ENCODE measurements around the gene STX5. TPM values are rescaled to one million over a fixed set of nuclear protein-coding genes. Genes with fewer than 3 reads are reported as not detected.

The STX5 gene
- total and polyA plus RNA-seq, 9 of the 15 experiments (the other 6 are each of a cell fraction or from before 2014, with no cell fraction given) = 2.8 to 28.6 (median 23.7) TPM

DNA sequence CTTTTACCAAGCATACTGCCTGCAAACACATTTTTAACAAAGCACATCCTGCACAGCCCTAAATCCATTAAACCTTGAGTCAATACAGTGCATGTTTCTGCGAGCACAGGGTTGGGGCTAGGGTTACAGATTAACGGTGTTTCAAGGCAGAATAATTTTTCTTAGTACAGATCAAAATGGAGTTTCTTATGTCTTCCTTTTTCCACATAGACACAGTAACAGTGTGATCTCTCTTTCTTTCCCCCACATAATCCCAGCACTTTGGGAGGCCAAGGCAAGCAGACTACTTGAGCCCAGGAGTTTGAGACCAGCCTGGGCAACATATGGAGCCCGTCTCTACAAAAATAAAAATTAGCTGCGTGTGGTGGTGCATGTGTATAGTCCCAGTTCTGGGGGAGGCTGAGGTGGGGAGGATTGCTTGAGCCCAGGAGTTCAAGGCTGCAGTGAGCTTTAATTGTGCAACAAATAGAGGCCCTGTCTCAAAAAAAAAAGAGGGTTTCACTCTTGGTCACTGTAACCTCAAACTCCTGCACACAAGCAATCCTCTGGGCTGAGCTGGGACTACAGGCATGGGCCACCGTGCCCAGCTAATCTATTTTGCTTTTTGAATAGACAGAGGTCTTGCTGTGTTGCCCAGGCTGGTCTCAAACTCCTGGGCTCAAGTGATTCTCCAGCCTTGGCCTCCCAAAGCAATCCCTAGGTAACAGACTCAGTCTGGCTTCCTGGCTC lies 29.1 kb upstream of the STX5 start (continued):
- TF ChIP-seq, protein P1, sequence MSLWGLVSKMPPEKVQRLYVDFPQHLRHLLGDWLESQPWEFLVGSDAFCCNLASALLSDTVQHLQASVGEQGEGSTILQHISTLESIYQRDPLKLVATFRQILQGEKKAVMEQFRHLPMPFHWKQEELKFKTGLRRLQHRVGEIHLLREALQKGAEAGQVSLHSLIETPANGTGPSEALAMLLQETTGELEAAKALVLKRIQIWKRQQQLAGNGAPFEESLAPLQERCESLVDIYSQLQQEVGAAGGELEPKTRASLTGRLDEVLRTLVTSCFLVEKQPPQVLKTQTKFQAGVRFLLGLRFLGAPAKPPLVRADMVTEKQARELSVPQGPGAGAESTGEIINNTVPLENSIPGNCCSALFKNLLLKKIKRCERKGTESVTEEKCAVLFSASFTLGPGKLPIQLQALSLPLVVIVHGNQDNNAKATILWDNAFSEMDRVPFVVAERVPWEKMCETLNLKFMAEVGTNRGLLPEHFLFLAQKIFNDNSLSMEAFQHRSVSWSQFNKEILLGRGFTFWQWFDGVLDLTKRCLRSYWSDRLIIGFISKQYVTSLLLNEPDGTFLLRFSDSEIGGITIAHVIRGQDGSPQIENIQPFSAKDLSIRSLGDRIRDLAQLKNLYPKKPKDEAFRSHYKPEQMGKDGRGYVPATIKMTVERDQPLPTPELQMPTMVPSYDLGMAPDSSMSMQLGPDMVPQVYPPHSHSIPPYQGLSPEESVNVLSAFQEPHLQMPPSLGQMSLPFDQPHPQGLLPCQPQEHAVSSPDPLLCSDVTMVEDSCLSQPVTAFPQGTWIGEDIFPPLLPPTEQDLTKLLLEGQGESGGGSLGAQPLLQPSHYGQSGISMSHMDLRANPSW (CRISPR knock-in tag; IDR thresholded peaks at IDR 0.05) = no peak
- TF ChIP-seq, protein P2, sequence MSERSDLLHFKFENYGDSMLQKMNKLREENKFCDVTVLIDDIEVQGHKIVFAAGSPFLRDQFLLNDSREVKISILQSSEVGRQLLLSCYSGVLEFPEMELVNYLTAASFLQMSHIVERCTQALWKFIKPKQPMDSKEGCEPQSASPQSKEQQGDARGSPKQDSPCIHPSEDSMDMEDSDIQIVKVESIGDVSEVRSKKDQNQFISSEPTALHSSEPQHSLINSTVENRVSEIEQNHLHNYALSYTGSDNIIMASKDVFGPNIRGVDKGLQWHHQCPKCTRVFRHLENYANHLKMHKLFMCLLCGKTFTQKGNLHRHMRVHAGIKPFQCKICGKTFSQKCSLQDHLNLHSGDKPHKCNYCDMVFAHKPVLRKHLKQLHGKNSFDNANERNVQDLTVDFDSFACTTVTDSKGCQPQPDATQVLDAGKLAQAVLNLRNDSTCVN (CRISPR knock-in tag; IDR thresholded peaks at IDR 0.05) = no peak
- TF ChIP-seq, protein P3, sequence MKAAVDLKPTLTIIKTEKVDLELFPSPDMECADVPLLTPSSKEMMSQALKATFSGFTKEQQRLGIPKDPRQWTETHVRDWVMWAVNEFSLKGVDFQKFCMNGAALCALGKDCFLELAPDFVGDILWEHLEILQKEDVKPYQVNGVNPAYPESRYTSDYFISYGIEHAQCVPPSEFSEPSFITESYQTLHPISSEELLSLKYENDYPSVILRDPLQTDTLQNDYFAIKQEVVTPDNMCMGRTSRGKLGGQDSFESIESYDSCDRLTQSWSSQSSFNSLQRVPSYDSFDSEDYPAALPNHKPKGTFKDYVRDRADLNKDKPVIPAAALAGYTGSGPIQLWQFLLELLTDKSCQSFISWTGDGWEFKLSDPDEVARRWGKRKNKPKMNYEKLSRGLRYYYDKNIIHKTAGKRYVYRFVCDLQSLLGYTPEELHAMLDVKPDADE (conservative IDR thresholded peaks at IDR 0.05; ENCODE audit: control insufficient read depth, low read depth, low read length) = no peak
- TF ChIP-seq FOSL1 (tag; conservative IDR thresholded peaks at IDR 0.05) (no peak), TAF9B (IDR thresholded peaks at IDR 0.05; ENCODE audit: partially characterized antibody) (no peak), DMBX1 (CRISPR knock-in tag; IDR thresholded peaks at IDR 0.05; ENCODE audit: borderline replicate concordance) (peak; percentile 74; the same call in 1 of the 2 replicates), ZNF764 (CRISPR knock-in tag; IDR thresholded peaks at IDR 0.05; ENCODE audit: low read depth) (no peak), NFIX (CRISPR knock-in tag; IDR thresholded peaks at IDR 0.05; ENCODE audit: low read depth) (no peak), ZNF717 (CRISPR knock-in tag; IDR thresholded peaks at IDR 0.05) (no peak), FOXA3 (CRISPR knock-in tag; conservative IDR thresholded peaks at IDR 0.05 in 1 of 2, IDR thresholded peaks at IDR 0.05 in 1 of 2) (peak in 1 of 2 experiments; percentile 18; a peak in 1 of 4 replicates)
- TF ChIP-seq, protein P4, sequence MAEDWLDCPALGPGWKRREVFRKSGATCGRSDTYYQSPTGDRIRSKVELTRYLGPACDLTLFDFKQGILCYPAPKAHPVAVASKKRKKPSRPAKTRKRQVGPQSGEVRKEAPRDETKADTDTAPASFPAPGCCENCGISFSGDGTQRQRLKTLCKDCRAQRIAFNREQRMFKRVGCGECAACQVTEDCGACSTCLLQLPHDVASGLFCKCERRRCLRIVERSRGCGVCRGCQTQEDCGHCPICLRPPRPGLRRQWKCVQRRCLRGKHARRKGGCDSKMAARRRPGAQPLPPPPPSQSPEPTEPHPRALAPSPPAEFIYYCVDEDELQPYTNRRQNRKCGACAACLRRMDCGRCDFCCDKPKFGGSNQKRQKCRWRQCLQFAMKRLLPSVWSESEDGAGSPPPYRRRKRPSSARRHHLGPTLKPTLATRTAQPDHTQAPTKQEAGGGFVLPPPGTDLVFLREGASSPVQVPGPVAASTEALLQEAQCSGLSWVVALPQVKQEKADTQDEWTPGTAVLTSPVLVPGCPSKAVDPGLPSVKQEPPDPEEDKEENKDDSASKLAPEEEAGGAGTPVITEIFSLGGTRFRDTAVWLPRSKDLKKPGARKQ (CRISPR knock-in tag; IDR thresholded peaks at IDR 0.05) = no peak
- TF ChIP-seq, protein P5, sequence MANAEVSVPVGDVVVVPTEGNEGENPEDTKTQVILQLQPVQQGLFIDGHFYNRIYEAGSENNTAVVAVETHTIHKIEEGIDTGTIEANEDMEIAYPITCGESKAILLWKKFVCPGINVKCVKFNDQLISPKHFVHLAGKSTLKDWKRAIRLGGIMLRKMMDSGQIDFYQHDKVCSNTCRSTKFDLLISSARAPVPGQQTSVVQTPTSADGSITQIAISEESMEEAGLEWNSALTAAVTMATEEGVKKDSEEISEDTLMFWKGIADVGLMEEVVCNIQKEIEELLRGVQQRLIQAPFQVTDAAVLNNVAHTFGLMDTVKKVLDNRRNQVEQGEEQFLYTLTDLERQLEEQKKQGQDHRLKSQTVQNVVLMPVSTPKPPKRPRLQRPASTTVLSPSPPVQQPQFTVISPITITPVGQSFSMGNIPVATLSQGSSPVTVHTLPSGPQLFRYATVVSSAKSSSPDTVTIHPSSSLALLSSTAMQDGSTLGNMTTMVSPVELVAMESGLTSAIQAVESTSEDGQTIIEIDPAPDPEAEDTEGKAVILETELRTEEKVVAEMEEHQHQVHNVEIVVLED (CRISPR knock-in tag; IDR thresholded peaks at IDR 0.05) = 0 out of 2 replicates have a peak, but pooled peaks have one; percentile 46
- TF ChIP-seq, protein P6, sequence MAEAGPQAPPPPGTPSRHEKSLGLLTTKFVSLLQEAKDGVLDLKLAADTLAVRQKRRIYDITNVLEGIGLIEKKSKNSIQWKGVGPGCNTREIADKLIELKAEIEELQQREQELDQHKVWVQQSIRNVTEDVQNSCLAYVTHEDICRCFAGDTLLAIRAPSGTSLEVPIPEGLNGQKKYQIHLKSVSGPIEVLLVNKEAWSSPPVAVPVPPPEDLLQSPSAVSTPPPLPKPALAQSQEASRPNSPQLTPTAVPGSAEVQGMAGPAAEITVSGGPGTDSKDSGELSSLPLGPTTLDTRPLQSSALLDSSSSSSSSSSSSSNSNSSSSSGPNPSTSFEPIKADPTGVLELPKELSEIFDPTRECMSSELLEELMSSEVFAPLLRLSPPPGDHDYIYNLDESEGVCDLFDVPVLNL (CRISPR knock-in tag; IDR thresholded peaks at IDR 0.05; ENCODE audit: low read depth) = no peak
- TF ChIP-seq, protein P7, sequence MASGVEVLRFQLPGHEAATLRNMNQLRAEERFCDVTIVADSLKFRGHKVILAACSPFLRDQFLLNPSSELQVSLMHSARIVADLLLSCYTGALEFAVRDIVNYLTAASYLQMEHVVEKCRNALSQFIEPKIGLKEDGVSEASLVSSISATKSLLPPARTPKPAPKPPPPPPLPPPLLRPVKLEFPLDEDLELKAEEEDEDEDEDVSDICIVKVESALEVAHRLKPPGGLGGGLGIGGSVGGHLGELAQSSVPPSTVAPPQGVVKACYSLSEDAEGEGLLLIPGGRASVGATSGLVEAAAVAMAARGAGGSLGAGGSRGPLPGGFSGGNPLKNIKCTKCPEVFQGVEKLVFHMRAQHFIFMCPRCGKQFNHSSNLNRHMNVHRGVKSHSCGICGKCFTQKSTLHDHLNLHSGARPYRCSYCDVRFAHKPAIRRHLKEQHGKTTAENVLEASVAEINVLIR (CRISPR knock-in tag; IDR thresholded peaks at IDR 0.05) = 0 out of 2 replicates have a peak, but pooled peaks have one; percentile 29

Measured in K562 (cell line).